ENCODE measurements around the gene CDC42EP4. TPM values are rescaled to one million over a fixed set of nuclear protein-coding genes. Genes with fewer than 3 reads are reported as not detected.

Gene CDC42EP4, protein sequence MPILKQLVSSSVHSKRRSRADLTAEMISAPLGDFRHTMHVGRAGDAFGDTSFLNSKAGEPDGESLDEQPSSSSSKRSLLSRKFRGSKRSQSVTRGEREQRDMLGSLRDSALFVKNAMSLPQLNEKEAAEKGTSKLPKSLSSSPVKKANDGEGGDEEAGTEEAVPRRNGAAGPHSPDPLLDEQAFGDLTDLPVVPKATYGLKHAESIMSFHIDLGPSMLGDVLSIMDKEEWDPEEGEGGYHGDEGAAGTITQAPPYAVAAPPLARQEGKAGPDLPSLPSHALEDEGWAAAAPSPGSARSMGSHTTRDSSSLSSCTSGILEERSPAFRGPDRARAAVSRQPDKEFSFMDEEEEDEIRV
- 20.9 TPM for total RNA-seq (ENCODE audit: insufficient read depth, low replicate concordance)

DNA sequence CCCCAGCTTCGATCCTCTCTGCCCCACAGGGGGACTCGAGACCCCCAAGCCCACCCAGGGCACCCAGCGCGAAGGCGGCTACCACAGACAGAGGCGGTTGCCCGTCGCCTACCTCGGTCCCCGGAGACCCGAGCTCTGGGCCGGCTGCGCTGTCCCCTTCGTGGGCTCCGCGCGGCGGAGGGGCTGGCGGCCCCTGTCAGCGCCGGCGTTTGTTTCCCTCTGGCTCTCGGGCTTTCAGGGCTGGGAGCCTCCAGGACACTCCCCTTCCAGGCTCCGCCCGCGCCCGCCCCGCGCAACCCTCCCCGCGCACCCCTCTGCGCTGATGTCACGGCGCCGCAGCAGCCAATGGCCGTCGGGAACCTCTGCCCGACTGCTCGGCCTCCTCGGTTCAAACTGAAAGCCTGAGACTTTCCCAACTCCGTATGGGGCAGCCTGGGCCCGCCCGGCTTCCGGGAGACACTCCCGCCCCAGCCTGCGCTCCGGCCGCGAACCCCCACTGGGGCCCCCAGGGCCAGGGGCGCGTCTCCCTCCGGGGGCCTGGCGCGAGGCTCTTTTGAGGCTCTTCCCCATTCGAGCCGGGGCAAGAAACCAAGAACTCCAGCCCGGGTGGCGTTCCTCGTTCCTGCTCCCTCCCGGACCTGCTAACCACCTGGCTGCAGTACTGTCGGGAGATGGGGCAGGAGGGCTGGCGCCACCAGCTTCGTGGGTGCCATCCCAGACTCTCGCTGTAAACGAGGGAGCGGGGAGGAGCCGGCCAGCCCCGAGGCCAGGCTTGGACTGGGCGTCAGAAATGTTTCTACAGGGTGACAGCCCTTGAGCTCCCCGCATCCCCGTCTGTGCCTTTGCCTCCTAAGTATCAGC lies at the start of gene CDC42EP4:
Gene CDC42EP4 (minus strand): TSS at position 221 of the 861 bp plus-strand sequence. CDS start 25,501 bp downstream, outside the sequence.
- DNase-seq (ENCODE audit: low spot score): peak; percentile 97

DNA sequence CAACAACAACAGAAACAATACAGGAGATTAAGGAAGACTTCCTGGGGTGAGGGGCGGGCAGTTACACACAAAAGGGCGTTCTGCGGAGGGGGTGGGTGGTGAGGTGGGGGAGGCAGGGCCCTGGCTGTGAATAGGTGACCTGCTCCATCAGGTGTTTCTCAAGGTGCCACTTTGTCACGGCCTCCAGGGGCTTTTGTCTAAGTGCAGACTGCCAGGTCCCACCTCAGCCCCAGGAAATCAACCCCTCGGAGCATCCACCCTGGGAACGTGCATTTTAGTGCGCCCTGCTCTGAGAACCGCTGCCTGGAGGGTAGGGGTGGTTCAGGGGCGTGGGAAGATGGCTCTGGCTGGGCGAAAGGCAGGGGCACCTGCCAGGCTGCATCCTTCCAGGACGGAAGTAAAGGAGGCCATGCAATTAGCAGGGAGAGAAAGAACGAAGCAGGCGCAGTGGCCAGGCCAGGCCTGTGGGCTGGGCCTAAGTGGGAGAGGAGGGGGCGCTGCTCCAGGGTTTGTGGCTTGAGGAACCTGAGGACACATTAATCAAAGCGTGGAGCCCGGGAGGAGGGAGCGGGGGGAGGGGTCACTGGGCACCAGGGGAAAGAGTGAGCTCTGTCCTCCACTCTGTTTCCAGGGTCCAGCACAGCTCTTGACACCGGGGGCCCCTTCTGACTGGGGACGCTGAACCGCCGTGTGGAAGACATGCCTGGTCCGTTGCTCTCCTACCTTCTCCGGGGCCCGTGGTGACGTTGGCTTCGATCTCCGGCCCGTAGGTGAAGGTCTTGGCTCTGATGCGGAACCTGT lies 49.4 kb upstream of the CDC42EP4 start:
- DNase-seq (ENCODE audit: low spot score): no peak

DNA sequence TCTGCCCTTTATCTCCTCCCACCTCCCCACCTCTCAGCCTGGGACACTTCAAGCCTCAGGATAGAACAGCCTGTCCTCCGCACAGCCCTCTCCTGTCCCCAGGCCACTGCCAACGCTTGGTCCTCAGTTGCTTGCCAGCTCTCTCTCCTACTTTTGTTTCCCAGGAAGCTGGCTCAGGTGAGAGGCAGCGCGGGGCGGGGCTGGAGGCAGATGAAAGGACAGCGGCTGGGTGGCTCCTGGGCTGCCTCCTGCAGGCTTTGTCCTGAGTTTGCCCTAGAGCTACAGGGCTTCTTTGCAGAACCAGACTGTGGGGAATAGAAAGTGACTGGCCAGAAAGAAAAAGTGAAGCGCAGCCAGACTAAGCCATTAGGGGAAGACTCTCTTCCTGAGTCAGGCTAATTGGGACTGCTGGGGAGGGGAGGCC lies 48.2 kb upstream of the CDC42EP4 start:
- no peak for DNase-seq (ENCODE audit: low spot score)

DNA sequence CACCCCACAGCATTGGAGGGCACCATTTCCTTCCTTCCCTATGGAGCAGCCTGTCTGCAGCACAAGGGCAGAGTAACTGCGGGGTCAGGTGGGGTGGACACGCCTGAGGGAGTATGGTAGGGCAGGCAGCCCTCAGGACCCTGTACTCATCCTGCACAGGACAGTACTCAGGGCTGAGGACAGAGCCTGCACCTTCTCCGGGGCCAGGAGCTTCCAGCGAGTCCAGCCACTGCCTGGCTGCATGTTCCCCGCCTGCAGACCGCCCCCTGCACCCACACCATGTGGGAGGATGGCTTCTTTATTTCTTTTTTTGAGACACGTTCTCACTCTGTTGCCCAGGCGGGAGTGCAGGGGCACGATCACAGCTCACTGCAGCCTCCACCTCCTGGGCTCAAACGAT lies 47.6 kb upstream of the CDC42EP4 start:
- no peak for DNase-seq (ENCODE audit: low spot score)

DNA sequence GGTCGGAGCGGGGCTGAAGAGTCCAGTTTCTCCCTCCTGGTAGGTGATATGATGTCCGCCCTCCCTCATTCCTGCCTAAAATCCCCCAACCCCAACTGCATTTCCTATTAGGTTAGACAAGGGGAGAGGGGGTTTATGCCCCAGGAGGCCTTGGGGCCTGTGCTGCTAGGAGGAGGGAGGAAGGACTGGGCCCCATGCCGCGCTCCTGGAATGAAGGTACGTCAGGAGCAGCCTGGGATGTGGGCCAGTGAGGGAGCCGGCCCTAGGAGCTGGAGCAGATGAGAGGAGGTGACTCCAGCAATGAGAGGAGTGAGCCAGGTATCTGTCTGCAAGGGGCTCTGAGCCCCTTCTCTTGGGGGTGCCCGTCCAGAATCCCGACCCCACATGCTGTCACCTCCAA lies 46.9 kb upstream of the CDC42EP4 start:
- DNase-seq (ENCODE audit: low spot score): no peak

DNA sequence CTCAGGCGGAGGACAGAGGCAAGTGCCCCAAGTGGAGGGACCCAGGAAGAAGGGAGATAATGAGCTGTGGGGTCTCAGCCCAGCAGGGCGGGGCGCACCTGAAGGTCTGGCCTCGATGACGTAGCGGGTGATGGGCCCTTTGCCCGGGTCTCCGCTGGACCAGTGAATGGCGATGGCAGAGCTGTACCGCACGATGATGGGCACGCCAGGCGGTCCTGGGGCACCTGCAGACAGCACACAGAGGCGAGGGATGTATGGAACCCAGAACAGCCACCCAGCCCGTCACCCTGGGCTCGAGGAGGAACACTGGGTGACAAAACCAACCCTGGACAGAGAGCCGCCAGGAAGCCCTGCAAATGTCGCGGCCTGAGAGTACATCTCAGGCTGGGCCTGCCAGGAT lies 46.2 kb upstream of the CDC42EP4 start:
- no peak for DNase-seq (ENCODE audit: low spot score)

DNA sequence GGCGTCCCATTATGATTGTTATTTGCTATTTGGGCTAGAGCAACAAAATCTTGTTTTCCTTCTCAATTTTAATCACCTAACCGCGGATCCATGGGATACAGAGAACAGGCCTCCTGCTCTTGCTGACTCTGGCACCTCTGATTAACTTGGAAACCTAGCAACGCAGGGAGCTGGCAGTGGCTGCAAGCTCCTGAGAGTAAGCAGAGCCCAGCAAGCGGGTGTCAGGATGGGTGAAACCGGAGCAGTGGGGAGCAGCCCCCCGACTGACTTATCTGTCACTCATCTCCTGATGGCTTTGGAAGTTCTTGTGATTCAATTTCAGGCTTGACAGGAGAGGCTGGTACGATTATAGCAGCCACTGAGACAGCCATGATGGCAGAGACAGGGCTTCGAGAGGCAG lies 45.5 kb upstream of the CDC42EP4 start:
- peak; percentile 64 for DNase-seq (ENCODE audit: low spot score)

DNA sequence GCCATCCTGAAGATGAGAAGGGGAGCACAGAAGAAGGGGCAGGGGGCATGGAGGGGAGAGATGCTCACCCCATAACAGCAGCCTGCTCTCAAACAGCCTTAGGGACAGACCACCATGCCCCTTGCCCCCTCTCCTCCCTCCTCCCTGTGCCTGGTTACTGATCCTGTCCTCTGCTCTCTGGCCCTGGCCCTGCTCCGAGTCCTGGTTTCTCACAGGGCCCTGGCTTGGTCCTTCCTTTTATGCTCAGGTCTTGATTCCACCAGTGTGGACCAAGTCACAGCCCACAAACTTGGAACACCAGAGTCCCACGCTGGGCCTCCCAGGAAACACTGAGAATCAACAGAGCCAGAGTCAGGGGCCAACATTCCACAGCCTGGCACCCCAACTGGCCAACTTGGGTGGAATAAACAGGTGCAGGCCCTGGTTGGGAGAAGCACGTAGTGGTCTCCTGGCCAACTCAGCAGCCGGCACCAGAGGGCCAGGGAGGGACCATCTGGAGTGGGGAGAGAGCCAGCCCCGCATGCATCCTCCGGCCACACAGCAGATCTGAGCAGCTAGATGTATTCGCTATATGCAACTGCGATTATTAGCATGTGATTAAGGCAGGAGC lies 44.9 kb upstream of the CDC42EP4 start:
- DNase-seq (ENCODE audit: low spot score): no peak

DNA sequence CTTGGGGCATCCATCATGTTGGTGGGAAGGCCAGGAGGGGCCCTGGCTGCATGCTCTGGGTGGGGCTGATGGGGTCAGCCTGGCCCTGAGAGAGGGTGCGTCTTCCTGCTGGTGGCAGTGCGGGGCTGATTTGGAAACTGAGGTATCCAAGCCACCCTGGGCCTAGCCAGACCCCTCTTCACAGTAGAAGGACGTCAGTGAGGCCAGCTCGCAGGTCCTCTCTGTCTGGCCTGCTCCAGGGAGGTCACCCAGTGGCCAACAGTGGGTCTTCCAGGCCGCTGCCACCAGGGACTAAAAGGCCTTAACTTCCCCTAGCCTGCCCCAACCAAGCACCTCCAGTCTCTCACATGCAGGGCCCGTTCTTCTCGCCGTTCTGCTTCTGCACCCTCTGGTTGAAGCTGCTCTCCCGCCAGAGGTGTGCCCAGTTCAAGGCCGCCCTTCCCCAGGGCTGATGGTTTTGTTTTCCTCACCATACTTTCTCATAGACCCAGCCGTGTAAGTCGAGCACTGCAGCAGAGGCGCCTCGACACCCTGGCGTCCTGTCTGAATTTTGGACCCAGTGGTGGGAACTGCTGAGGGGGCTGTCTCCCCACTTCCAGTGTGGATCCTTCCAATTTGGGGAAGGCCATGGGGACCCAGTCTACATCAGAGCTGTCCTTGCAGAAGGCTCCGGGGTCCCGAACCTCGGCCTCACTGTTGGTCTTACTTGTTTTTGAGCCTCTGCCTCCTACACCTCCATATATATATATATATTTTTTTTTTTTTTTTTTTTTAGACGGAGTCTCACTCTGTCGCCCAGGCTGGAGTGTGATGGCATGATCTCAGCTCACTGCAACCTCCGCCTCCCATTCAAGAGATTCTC lies 42.9 kb upstream of the CDC42EP4 start:
- DNase-seq (ENCODE audit: low spot score): no peak

DNA sequence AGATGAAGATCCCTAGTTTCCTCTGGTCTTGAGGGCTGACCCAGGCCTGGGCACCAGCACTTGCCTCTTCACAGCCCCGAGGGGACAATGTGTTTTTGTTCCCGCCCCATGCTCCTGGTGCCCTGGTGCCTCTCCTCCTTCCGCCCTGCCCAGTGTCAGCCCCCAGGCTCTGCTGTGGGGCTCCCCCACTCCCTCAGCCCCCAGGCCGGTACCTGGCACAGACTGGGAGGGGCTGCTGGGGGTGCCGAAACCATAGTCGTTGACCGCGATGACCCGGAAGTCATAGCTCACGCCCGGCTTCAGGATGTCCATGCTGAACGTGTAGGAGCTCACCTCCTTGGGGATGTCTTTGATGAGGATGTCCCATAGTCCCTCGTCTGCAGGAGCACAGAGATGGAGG lies 40.5 kb upstream of the CDC42EP4 start:
- no peak for DNase-seq (ENCODE audit: low spot score)

DNA sequence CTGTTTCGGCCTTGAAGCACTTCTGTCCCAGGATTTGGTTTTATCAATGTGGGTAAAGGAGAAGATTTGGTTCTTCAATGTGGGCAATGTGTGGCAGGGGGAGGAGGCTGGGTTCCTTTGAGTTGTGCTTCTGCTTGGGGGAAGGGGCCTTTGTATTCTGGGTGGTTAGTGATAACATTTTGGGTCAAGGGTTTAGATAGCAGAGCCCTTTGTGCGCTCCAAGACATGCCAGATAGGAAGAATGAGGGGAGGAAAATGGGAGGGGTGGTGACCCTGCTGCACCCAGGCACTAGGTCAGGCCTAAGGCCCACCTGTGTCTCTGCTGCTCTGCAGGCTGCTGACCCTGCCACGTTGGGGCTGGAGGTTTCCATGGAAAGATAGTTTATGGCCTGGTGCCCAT lies 40.0 kb upstream of the CDC42EP4 start:
- DNase-seq (ENCODE audit: low spot score): no peak

DNA sequence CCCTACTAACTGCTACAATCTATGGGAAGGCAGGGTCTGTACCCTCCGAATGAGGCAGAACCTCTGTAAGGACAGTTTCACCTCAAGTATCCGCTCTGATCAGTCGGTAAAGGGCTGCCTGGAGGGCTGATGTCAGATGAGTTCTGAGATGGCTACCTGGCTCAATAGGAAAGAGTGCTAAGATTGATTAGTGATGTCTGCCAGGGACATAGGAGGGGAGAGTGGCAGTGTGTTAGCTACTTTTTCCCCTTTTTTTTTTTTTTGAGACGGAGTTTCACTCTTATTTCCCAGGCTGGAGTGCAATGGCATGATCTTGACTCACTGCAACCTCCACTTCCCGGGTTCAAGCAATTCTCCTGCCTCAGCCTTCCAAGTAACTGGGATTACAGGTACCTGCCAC lies 39.1 kb upstream of the CDC42EP4 start:
- DNase-seq (ENCODE audit: low spot score): no peak

DNA sequence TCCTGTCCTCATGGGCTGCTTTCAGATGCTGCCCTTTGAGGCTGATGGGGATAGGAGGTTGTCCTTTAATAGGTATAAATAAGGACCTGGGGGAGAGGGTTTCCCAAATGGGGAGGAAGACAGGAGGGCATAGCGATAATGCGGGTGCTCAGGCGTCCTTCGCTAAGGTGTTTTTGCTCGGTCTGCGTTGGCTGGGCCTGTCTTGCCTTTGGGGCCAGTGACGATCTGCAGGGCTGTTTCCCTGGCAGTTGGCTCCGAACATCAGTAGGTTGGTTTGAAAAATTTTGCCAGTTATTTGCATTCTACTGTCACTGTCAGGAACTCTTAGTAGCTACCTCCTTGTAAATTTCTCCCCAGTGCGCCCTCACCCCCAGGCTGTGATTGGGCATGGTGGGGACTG lies 37.8 kb upstream of the CDC42EP4 start:
- no peak for DNase-seq (ENCODE audit: low spot score)

DNA sequence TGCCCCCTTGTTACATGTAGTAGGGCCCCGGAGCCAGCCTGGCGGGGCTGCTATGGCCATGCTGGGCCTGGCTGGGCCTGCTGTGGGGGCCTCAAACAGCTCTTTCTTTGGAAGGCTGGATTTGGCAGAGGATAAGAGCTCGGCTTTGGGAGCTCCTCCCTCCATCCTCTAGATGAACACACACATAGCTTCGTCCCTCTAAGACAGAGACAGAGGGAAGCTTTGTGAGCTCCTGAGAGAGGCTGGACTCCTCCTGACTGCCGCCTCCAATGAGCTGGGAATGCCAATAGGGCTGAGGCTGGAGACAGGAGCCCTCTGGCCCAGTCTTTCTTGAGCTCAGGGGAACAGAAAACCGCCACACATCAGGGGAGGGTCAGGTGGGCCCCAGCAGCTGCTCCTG lies 37.3 kb upstream of the CDC42EP4 start:
- peak; percentile 98 for DNase-seq (ENCODE audit: low spot score)

DNA sequence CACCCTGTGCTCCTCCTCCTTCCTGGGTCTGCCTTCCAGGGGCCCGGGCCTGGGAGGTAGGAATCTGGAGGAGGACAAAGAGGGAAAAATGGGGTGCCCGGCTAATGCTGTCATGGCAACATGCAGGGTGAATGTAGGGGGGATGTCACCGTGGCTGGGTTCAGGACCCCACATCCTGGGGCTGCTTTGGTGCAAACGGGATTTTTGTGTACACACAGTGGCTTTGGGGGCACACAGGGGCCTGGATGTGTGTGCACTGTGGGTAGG lies 37.0 kb upstream of the CDC42EP4 start:
- DNase-seq (ENCODE audit: low spot score): no peak

DNA sequence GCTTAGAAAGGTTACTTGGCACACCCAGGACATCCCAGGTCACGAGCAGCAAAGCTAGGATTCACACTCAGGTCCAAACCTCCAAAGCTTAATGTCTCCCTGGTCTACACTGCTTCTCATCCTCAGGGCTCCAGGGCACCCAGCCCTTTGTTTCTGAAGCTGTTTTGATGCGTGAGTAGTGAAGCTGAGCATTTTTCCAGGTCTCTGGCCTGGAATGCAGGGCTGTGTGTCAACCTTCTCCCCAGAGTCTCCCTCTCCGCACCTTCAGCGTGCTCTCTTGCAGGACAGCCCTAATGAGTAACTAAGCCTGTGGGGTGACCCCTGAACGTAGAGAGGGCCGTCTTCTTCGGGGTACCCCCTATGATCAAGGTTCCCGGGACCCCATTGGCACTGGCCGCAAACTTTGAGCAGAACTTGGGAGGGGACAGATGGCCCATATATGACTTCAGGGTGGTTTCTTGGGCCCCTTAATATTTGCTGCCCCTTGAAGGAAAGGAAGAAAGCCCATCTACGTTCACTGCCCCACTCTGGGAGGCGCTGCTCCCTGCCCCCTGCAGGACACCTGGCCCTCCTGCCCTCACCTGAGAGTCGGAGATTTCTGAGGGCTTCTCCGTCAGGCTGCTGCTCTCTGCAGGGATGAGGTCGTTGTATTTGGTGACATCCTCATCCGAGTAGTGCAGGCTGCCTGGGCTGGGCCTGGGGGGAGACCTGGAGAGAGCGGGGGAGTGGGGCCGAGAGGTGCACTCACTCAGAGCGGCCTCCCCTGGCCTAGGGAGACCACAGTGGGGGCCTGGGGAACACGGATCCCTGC lies 36.4 kb upstream of the CDC42EP4 start:
- no peak for DNase-seq (ENCODE audit: low spot score)

DNA sequence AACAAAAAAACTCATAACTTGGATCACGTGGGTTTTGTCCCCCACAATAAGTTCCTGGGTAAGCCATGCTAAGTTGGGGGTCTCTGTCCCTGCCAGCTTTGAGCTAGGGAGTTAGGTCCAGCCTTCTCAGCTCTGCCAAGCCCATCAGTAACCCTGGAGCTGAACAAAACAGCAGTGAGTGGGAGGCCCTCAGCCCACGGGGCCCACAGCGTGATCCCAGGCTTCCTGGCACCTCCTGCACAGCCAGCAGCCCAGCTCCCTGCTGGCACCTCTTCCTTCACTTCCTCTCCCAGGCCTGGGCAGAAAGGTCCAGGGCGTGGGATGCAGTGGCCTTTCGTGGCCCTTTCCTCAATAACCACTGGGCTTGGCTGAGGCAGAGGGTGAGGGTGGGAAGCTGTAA lies 35.5 kb upstream of the CDC42EP4 start:
- DNase-seq (ENCODE audit: low spot score): no peak

DNA sequence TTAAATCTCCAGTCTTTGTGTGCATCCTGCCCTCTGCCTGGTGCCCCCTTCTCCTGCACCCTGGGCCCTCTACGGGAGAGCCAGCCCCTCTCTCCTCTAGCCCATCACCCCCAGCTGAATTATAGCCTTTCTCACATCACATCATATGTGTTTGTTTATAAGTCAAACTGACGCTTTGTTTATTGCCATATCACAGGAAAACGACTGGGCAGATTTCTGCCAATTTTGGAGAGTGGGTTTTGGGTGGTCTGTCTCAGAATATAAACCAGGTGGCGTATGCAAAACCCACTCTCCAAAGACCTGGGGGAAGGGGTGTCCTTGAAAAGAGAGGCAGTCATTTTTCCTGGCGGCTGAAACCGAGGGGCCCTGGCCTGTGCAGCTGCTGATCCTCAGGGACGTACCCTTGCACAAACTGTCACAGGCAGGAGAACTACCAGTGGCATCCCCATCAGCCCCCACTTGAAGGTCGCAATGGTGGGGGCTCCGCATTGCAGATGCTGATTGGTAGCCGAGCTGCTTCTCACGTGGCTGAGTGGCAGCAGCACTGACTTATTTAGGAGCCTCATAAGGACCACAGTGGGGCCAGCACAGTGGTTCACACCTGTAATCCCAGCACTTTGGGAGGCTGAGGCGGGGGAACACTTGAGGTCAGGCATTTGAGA lies 34.8 kb upstream of the CDC42EP4 start:
- no peak for DNase-seq (ENCODE audit: low spot score)

DNA sequence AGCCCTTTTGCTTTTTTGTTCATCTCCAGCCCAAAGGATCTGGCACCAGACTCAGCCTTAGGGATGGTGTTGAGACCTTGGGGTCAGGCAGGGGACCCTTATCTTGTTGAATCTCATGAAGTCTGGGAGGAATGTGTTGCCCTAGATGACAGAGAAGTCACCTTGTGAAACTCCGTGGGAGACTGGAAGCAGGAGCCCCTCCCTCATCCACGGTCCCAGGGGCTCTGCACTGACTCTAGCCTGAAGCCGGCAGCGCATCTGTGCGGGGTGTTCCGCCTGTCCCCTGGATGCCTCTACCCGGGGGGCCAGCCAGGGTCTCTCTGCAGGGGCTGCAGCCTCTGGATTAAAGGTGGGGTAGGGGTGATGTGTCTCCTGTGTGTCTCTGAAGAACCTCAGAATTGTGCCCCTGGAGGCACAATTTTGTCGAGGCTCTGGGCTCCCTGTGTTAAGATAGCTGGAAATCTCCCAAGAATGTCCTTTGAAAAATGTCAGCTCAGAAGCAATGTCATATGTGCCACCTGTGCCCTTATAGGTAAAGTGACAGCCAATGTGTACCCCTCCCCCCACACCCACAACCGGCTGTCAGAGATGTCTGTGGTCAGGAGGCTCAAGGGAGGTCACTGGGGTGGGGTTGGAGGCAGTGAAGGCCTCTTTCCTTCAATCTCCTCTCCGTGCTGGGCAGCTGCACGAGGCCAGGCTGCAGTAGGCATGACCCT lies 32.1 kb upstream of the CDC42EP4 start:
- no peak for DNase-seq (ENCODE audit: low spot score)

All from umbilical cord (tissue), 2 donors.